GM15510 (cell line): ENCODE measurements around the gene ESYT2.

Source experiments
- POLR2A ChIP-seq: IDR thresholded peaks from 3 replicates; pipeline ENCODE4 v1.6.1; 2011; ENCODE audit warnings: borderline replicate concordance; ENCODE audit not compliant: insufficient read length; ENCODE audit errors: extremely low read depth

ESYT2 gene

GRCh38 chr7:158829342-158830210 is at the start of gene ESYT2:
TSS of gene ESYT2 (minus strand) at chr7:158829509. CDS start at chr7:158829418, 91 bp downstream.
- TF ChIP-seq POLR2A: peak; percentile 97

- no peak for TF ChIP-seq POLR2A
These were observed 47.7 kb upstream of the ESYT2 start for GRCh38 chr7:158876984-158877383.

- no peak for TF ChIP-seq POLR2A
These were observed 40.6 kb upstream of the ESYT2 start for GRCh38 chr7:158869876-158870275.

GRCh38 chr7:158868764-158869410 is 39.6 kb upstream of the ESYT2 start:
- TF ChIP-seq POLR2A: no peak

GRCh38 chr7:158867214-158867984 is 38.1 kb upstream of the ESYT2 start:
- no peak for TF ChIP-seq POLR2A

- no peak for TF ChIP-seq POLR2A
These were observed 36.7 kb upstream of the ESYT2 start for GRCh38 chr7:158865977-158866376.

GRCh38 chr7:158865462-158865922 is 36.2 kb upstream of the ESYT2 start:
- no peak for TF ChIP-seq POLR2A

- no peak for TF ChIP-seq POLR2A
These were observed 35.5 kb upstream of the ESYT2 start for GRCh38 chr7:158864833-158865232.

GRCh38 chr7:158864507-158864820 is 35.2 kb upstream of the ESYT2 start:
- TF ChIP-seq POLR2A: no peak

GRCh38 chr7:158863611-158864506 is 34.5 kb upstream of the ESYT2 start:
- no peak for TF ChIP-seq POLR2A

- TF ChIP-seq POLR2A: no peak
These were observed 32.8 kb upstream of the ESYT2 start for GRCh38 chr7:158861936-158862704.

GRCh38 chr7:158861004-158861787 is 31.9 kb upstream of the ESYT2 start:
- no peak for TF ChIP-seq POLR2A

GRCh38 chr7:158860394-158860793 is 31.1 kb upstream of the ESYT2 start:
- no peak for TF ChIP-seq POLR2A
